SH-SY5Y (cell line): Measurements from ENCODE around the gene ARIH1.

Experiments
- GATA2 ChIP-seq: IDR thresholded peaks from 2 replicates; pipeline ENCODE4 v1.6.1; 2011; ENCODE audit warnings: mild to moderate bottlenecking, low read depth, low read length
- GATA3 ChIP-seq: IDR thresholded peaks from 2 replicates; pipeline ENCODE4 v1.6.1; 2011; ENCODE audit warnings: low read depth, mild to moderate bottlenecking, low read length, moderate library complexity

- TF ChIP-seq GATA2 (no peak), GATA3 (no peak)
Observed at GRCh38 chr15:72515591-72516389, 41.7 kb downstream of the ARIH1 start.
